GM18507 (cell line): ENCODE results near the gene DNAAF1.
A peak's percentile ranks its signal among the peaks of the same experiment; 100 is the strongest.

ENCODE experiments used
- DNase-seq: peaks from one replicate; pipeline ENCODE4 v3.0.0; 2011; ENCODE audit warnings: low read depth; ENCODE audit not compliant: insufficient read length; ENCODE audit errors: extremely low spot score
- FAIRE-seq: peaks from 2 replicates; lab custom pipeline; 2011; peaks lifted over from hg19 to GRCh38; lab: Jason Lieb, UNC

The DNAAF1 gene

GRCh38 chr16:84181144-84181915 lies 36.2 kb downstream of the DNAAF1 start:
- FAIRE-seq (no peak), DNase-seq (no peak)

GRCh38 chr16:84182104-84182503 lies 37.0 kb downstream of the DNAAF1 start:
- FAIRE-seq (no peak), DNase-seq (no peak)

GRCh38 chr16:84182680-84183571 lies 37.8 kb downstream of the DNAAF1 start:
- FAIRE-seq (no peak), DNase-seq (no peak)

GRCh38 chr16:84183572-84183875 lies 38.4 kb downstream of the DNAAF1 start:
- no peak for FAIRE-seq

GRCh38 chr16:84183911-84184591 lies 38.9 kb downstream of the DNAAF1 start:
- DNase-seq = no peak
- no peak for FAIRE-seq

More at GRCh38 chr16:84183572-84183875, 38.4 kb downstream of the DNAAF1 start:
- no peak for DNase-seq

GRCh38 chr16:84184775-84185174 lies 39.7 kb downstream of the DNAAF1 start:
- FAIRE-seq (no peak), DNase-seq (no peak)

GRCh38 chr16:84186685-84187437 lies 41.8 kb downstream of the DNAAF1 start, which contains the start of gene TAF1C:
Gene TAF1C (minus strand): TSS chr16:84187057. CDS start chr16:84184988, 2,069 bp downstream.
- FAIRE-seq = peak; percentile 86
- DNase-seq = peak; percentile 99

- DNase-seq (no peak), FAIRE-seq (no peak)
Observed at GRCh38 chr16:84190731-84191388, 45.8 kb downstream of the DNAAF1 start, which contains the start of gene ADAD2. Gene ADAD2 (plus strand): TSS chr16:84191157. CDS start chr16:84191231, 74 bp downstream.

- DNase-seq = no peak
- FAIRE-seq = no peak
Observed at GRCh38 chr16:84191466-84191865, 46.4 kb downstream of the DNAAF1 start.

- no peak for DNase-seq
- FAIRE-seq = no peak
Observed at GRCh38 chr16:84193480-84193879, 48.4 kb downstream of the DNAAF1 start.

GRCh38 chr16:84194018-84194417 lies 48.9 kb downstream of the DNAAF1 start:
- DNase-seq (no peak), FAIRE-seq (no peak)

GRCh38 chr16:84194470-84195200 lies 49.5 kb downstream of the DNAAF1 start:
- DNase-seq (no peak), FAIRE-seq (no peak)

- FAIRE-seq = no peak
- DNase-seq = no peak
Observed at GRCh38 chr16:84195201-84196093, 50.3 kb downstream of the DNAAF1 start.

GRCh38 chr16:84196101-84196500 lies 51.0 kb downstream of the DNAAF1 start:
- DNase-seq (no peak), FAIRE-seq (no peak)

- no peak for DNase-seq
- FAIRE-seq = no peak
Observed at GRCh38 chr16:84196727-84197394, 51.8 kb downstream of the DNAAF1 start.

GRCh38 chr16:84197466-84198128 lies 52.5 kb downstream of the DNAAF1 start:
- DNase-seq (no peak), FAIRE-seq (no peak)
